ENCODE measurements around the gene GPBP1. TPM values are rescaled to one million over a fixed set of nuclear protein-coding genes. Genes with fewer than 3 reads are reported as not detected.

Gene GPBP1
- polyA plus RNA-seq, 1 donor from 2014 or later = 149 TPM

- TF ChIP-seq EP300 (conservative IDR thresholded peaks at IDR 0.05; ENCODE audit: poor library complexity, severe bottlenecking) (no peak), MXI1 (conservative IDR thresholded peaks at IDR 0.05; ENCODE audit: poor library complexity, severe bottlenecking) (no peak), CTCF (IDR thresholded peaks at IDR 0.05; ENCODE audit: poor library complexity, severe bottlenecking) (no peak), SMC3 (conservative IDR thresholded peaks at IDR 0.05; ENCODE audit: poor library complexity) (no peak)
- peaks cover 57% of the 10 kb centered on the region for H3K79me2 ChIP-seq (replicated peaks; ENCODE audit: insufficient read depth, low read length)
- H4K20me1 ChIP-seq (ENCODE audit: insufficient read depth) = peaks cover 26% of the 10 kb centered on the region
Measured at GRCh38 chr5:57174890-57175510, 1.1 kb downstream of the GPBP1 start.

GRCh38 chr5:57175551-57176309 is 1.9 kb downstream of the GPBP1 start:
- H3K27ac ChIP-seq (ENCODE audit: low read length) = peak overlapping the region; percentile 99
- H3K79me2 ChIP-seq (replicated peaks; ENCODE audit: insufficient read depth, low read length) = peaks cover 64% of the 10 kb centered on the region
- H3K9me2 ChIP-seq (ENCODE audit: insufficient read depth, low read length) = no peaks in the 10 kb centered on the region
- peak overlapping the region; percentile 71 for H3K4me2 ChIP-seq (ENCODE audit: low read length)
- TF ChIP-seq TAF1 (IDR thresholded peaks at IDR 0.05; ENCODE audit: low read depth) (no peak), CTCF (IDR thresholded peaks at IDR 0.05; ENCODE audit: poor library complexity, severe bottlenecking) (no peak), POLR2AphosphoS5 (IDR thresholded peaks at IDR 0.05) (no peak), EP300 (conservative IDR thresholded peaks at IDR 0.05; ENCODE audit: poor library complexity, severe bottlenecking) (no peak), EZH2 (IDR thresholded peaks at IDR 0.05; ENCODE audit: borderline replicate concordance, insufficient read depth, low read length, poor library complexity, severe bottlenecking) (no peak), SMC3 (conservative IDR thresholded peaks at IDR 0.05; ENCODE audit: poor library complexity) (no peak), RAD21 (conservative IDR thresholded peaks at IDR 0.05) (no peak), REST (IDR thresholded peaks at IDR 0.05; ENCODE audit: borderline replicate concordance) (no peak)
- H3K4me3 ChIP-seq (ENCODE audit: low read length) = peak overlapping the region; percentile 87
- H3K9me3 ChIP-seq (ENCODE audit: low read length) = no peaks in the 10 kb centered on the region
- H3K27me3 ChIP-seq (ENCODE audit: insufficient read depth, low read depth, low read length) = no peaks in the 10 kb centered on the region
- peaks cover 26% of the 10 kb centered on the region for H4K20me1 ChIP-seq (ENCODE audit: insufficient read depth)
- peak overlapping the region; percentile 99 for H3K9ac ChIP-seq (ENCODE audit: low read length)
- no peak overlapping the region for H2AFZ ChIP-seq (ENCODE audit: low read depth, low read length)
- H3K36me3 ChIP-seq (ENCODE audit: insufficient read depth, low read length) = no peaks in the 10 kb centered on the region
- peaks cover 6% of the 10 kb centered on the region for H3F3A ChIP-seq (ENCODE audit: insufficient read depth, low read length, poor library complexity, severe bottlenecking)

More at GRCh38 chr5:57174890-57175510, 1.1 kb downstream of the GPBP1 start:
- Histone ChIP-seq H3F3A (ENCODE audit: insufficient read depth, low read length, poor library complexity, severe bottlenecking) (peaks cover 6% of the 10 kb centered on the region), H3K9me3 (ENCODE audit: low read length) (no peaks in the 10 kb centered on the region), H3K36me3 (ENCODE audit: insufficient read depth, low read length) (no peaks in the 10 kb centered on the region), H2AFZ (ENCODE audit: low read depth, low read length) (no peak overlapping the region), H3K9ac (ENCODE audit: low read length) (peak overlapping the region; percentile 99), H3K9me2 (ENCODE audit: insufficient read depth, low read length) (no peaks in the 10 kb centered on the region), H3K27me3 (ENCODE audit: insufficient read depth, low read depth, low read length) (no peaks in the 10 kb centered on the region), H3K27ac (ENCODE audit: low read length) (peak overlapping the region; percentile 99), H3K4me3 (ENCODE audit: low read length) (peak overlapping the region; percentile 87), H3K4me2 (ENCODE audit: low read length) (peak overlapping the region; percentile 71)

All from neural cell (in vitro differentiated cells).